ENCODE results near the gene ZBTB44.

GRCh38 chr11:130272336-130272735 is 42.4 kb downstream of the ZBTB44 start:
- TF ChIP-seq, protein P1, sequence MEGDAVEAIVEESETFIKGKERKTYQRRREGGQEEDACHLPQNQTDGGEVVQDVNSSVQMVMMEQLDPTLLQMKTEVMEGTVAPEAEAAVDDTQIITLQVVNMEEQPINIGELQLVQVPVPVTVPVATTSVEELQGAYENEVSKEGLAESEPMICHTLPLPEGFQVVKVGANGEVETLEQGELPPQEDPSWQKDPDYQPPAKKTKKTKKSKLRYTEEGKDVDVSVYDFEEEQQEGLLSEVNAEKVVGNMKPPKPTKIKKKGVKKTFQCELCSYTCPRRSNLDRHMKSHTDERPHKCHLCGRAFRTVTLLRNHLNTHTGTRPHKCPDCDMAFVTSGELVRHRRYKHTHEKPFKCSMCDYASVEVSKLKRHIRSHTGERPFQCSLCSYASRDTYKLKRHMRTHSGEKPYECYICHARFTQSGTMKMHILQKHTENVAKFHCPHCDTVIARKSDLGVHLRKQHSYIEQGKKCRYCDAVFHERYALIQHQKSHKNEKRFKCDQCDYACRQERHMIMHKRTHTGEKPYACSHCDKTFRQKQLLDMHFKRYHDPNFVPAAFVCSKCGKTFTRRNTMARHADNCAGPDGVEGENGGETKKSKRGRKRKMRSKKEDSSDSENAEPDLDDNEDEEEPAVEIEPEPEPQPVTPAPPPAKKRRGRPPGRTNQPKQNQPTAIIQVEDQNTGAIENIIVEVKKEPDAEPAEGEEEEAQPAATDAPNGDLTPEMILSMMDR (IDR thresholded peaks at IDR 0.05), result no peak
- TF ChIP-seq MAX (IDR thresholded peaks at IDR 0.05; ENCODE audit: low read depth), result no peak
- no peak for TF ChIP-seq POLR2AphosphoS5 (IDR thresholded peaks at IDR 0.05; ENCODE audit: low read depth, low read length)
- TF ChIP-seq EZH2phosphoT487 (IDR thresholded peaks at IDR 0.05; ENCODE audit: borderline replicate concordance, low read depth), result no peak

All from SK-N-SH (cell line).